ENCODE data around the gene FARS2. TPM values are rescaled to one million over a fixed set of nuclear protein-coding genes. Genes with fewer than 3 reads are reported as not detected.

FARS2 gene
- total RNA-seq, 2 donors from 2014 or later: 16.2 to 18.3 TPM

DNA sequence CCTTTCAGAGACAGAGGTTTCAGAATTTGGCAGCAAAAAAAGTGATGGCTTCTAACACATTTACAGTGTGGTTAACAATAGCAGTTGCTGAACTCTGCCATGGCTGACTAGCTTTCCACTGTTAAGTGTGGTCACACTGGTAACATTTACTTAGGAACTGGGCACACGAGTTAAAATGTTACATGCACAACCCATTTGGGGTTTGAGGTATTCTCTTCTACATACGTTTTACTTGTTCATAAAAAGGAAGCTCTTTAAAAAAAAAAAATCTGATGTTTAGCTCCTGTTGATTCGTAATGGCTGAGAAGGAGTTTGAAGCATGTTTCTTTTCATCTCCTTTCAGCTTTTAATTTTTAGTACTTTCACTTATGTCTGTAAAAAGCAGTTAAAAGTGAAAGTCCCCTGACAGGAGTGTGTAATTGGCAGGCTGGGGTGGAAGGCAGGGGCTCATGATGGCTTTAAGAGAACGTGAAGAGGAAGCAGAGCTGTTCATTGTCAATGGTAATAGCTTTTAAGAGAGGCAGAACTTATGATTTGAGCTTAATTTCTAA is 245.9 kb downstream of the FARS2 start:
- Mint-ChIP-seq H3K4me3 (no peak overlapping the region), H3K27me3 (ENCODE audit: insufficient read depth) (no peaks in the 10 kb centered on the region), H3K36me3 (ENCODE audit: low read depth) (peaks cover 10% of the 10 kb centered on the region), H3K9me3 (peaks cover 13% of the 10 kb centered on the region), H3K4me1 (no peaks in the 10 kb centered on the region), H3K27ac (no peak overlapping the region)
- WGBS, 2 experiments (ENCODE audit: insufficient coverage in 1 of 2, insufficient read length in 1 of 2): 84 to 96% methylated on average over 3 to 4 of the region's 4 CpGs
- Histone ChIP-seq H3K4me3 (ENCODE audit: low read length) (no peak overlapping the region), H3K9ac (ENCODE audit: extremely low read depth, low read length, poor library complexity, severe bottlenecking) (no peak overlapping the region), H3K36me3 (ENCODE audit: control insufficient read depth, insufficient read depth, low read length) (no peaks in the 10 kb centered on the region), H3K4me1 (ENCODE audit: control insufficient read depth, insufficient read depth, low read length) (no peaks in the 10 kb centered on the region), H3K27me3 (ENCODE audit: control insufficient read depth, insufficient read depth, low read length, poor library complexity, severe bottlenecking) (no peaks in the 10 kb centered on the region), H3K27ac (ENCODE audit: low read depth, low read length) (no peak overlapping the region), H3K9me3 (ENCODE audit: control insufficient read depth, low read length) (no peaks in the 10 kb centered on the region)
- TF ChIP-seq, protein P1, sequence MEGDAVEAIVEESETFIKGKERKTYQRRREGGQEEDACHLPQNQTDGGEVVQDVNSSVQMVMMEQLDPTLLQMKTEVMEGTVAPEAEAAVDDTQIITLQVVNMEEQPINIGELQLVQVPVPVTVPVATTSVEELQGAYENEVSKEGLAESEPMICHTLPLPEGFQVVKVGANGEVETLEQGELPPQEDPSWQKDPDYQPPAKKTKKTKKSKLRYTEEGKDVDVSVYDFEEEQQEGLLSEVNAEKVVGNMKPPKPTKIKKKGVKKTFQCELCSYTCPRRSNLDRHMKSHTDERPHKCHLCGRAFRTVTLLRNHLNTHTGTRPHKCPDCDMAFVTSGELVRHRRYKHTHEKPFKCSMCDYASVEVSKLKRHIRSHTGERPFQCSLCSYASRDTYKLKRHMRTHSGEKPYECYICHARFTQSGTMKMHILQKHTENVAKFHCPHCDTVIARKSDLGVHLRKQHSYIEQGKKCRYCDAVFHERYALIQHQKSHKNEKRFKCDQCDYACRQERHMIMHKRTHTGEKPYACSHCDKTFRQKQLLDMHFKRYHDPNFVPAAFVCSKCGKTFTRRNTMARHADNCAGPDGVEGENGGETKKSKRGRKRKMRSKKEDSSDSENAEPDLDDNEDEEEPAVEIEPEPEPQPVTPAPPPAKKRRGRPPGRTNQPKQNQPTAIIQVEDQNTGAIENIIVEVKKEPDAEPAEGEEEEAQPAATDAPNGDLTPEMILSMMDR (conservative IDR thresholded peaks at IDR 0.05): no peak
- DNase-seq: no peak

DNA sequence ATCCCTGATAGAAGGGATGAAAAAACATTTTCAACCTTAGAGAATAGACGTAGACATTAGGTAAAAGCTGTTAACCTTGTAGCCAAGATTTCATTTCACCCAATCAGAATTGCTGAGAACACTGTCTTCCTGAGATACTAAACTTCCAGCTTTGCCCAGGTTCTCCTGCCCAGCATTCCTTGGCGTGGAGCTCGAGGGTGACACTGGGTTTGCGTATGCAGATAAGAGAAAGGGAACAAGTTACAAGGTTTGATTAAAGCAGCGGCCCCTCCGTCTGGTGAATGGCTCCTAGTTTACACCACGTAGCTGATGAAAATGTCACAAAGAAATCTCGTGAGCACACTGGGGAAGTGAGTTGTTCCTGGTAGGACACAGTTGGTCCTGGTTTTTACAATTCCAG is 247.8 kb downstream of the FARS2 start:
- H3K4me1 ChIP-seq (ENCODE audit: control insufficient read depth, insufficient read depth, low read length): no peaks in the 10 kb centered on the region
- Mint-ChIP-seq H3K36me3 (ENCODE audit: low read depth) (peaks cover 10% of the 10 kb centered on the region), H3K27me3 (ENCODE audit: insufficient read depth) (no peaks in the 10 kb centered on the region), H3K4me1 (no peaks in the 10 kb centered on the region), H3K4me3 (no peak overlapping the region), H3K9me3 (peaks cover 10% of the 10 kb centered on the region), H3K27ac (no peak overlapping the region)
- H3K9me3 ChIP-seq (ENCODE audit: control insufficient read depth, low read length): no peaks in the 10 kb centered on the region
- no peak overlapping the region for H3K9ac ChIP-seq (ENCODE audit: extremely low read depth, low read length, poor library complexity, severe bottlenecking)
- no peaks in the 10 kb centered on the region for H3K27me3 ChIP-seq (ENCODE audit: control insufficient read depth, insufficient read depth, low read length, poor library complexity, severe bottlenecking)
- H3K4me3 ChIP-seq (ENCODE audit: low read length): no peak overlapping the region
- H3K36me3 ChIP-seq (ENCODE audit: control insufficient read depth, insufficient read depth, low read length): no peaks in the 10 kb centered on the region
- DNase-seq: no peak
- TF ChIP-seq, protein P1 (conservative IDR thresholded peaks at IDR 0.05): no peak
- 94 to 98% methylated on average over 7 to 8 of the region's 8 CpGs for WGBS, 2 experiments (ENCODE audit: insufficient coverage in 1 of 2, insufficient read length in 1 of 2)
- H3K27ac ChIP-seq (ENCODE audit: low read depth, low read length): no peak overlapping the region

DNA sequence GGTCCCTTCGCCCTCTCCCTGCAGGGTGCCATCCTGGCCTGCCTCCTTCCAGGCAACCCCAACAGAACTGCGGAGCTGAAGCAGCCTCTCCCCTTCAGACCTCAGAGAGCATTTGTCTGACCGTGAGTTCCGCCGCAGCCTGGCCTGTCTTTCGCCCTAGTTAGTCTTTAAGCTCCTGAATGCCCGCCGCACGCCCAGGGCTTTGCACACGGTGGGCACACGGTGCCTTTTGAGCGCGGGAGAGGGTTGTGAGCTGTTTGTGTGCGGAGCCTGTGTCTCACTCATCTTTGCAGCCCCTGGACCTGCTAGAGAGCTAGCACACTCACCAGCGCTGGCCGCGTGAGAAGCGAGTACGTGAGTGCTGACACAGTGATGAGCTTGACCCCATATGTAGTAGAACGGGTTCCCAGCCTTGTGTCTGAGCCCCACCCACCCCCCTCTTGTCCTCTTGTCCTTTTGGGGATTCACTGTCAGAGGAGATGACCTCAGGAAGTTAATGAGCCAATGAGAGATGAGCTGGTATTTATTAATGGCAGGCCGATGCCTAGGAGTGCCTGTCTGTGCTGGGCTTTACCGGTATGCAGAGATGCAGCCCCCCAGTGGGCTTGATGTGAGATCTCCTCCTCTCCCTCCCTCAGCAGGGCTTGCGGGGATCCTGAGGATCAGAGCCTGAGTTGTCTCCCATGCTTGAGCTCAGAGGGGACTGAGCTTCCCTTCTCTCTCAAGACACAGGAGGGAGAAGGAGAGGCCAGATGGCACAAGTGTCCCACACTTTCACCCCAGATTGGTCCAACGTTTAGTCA is 249.2 kb downstream of the FARS2 start:
- no peak overlapping the region for H3K27ac ChIP-seq (ENCODE audit: low read depth, low read length)
- H3K4me1 ChIP-seq (ENCODE audit: control insufficient read depth, insufficient read depth, low read length): no peaks in the 10 kb centered on the region
- Mint-ChIP-seq H3K9me3 (peaks cover under 1% of the 10 kb centered on the region), H3K4me1 (no peaks in the 10 kb centered on the region), H3K27ac (no peak overlapping the region), H3K27me3 (ENCODE audit: insufficient read depth) (no peaks in the 10 kb centered on the region), H3K4me3 (no peak overlapping the region), H3K36me3 (ENCODE audit: low read depth) (peaks cover 3% of the 10 kb centered on the region)
- H3K9ac ChIP-seq (ENCODE audit: extremely low read depth, low read length, poor library complexity, severe bottlenecking): no peak overlapping the region
- H3K9me3 ChIP-seq (ENCODE audit: control insufficient read depth, low read length): no peaks in the 10 kb centered on the region
- H3K27me3 ChIP-seq (ENCODE audit: control insufficient read depth, insufficient read depth, low read length, poor library complexity, severe bottlenecking): no peaks in the 10 kb centered on the region
- no peaks in the 10 kb centered on the region for H3K36me3 ChIP-seq (ENCODE audit: control insufficient read depth, insufficient read depth, low read length)
- peak; percentile 57 for DNase-seq
- WGBS, 2 experiments (ENCODE audit: insufficient coverage in 1 of 2, insufficient read length in 1 of 2): 86 to 89% methylated on average over 13 to 24 of the region's 24 CpGs
- no peak overlapping the region for H3K4me3 ChIP-seq (ENCODE audit: low read length)
- TF ChIP-seq, protein P1 (conservative IDR thresholded peaks at IDR 0.05): no peak
